ENCODE results near the gene LAMB1. TPM values are rescaled to one million over a fixed set of nuclear protein-coding genes. Genes with fewer than 3 reads are reported as not detected.

LAMB1 gene
- total and polyA plus RNA-seq, 2 of the 13 experiments (the other 11 are each of a cell fraction or from before 2014, with no cell fraction given) = 109 to 124 TPM

GRCh38 chr7:107995184-107996071, 7.5 kb downstream of the LAMB1 start (continued):
- TF ChIP-seq THAP9 (CRISPR knock-in tag; IDR thresholded peaks at IDR 0.05; ENCODE audit: borderline replicate concordance) (no peak), PREB (CRISPR knock-in tag; IDR thresholded peaks at IDR 0.05) (no peak), THYN1 (CRISPR knock-in tag; IDR thresholded peaks at IDR 0.05; ENCODE audit: borderline replicate concordance, low read depth) (no peak), TARDBP (CRISPR knock-in tag; IDR thresholded peaks at IDR 0.05) (peak; percentile 58; the same call in 1 of the 2 replicates), NBN (conservative IDR thresholded peaks at IDR 0.05) (no peak), ZNF740 (CRISPR knock-in tag; IDR thresholded peaks at IDR 0.05) (no peak), ISX (CRISPR knock-in tag; conservative IDR thresholded peaks at IDR 0.05) (no peak), SOX6 (IDR thresholded peaks at IDR 0.05) (no peak), SOX6 (CRISPR knock-in tag; IDR thresholded peaks at IDR 0.05) (peak; percentile 67), ZNF7 (CRISPR knock-in tag; IDR thresholded peaks at IDR 0.05) (no peak), E2F5 (CRISPR knock-in tag; conservative IDR thresholded peaks at IDR 0.05) (no peak), KDM5B (CRISPR knock-in tag; IDR thresholded peaks at IDR 0.05; ENCODE audit: borderline replicate concordance) (no peak), GABPA (IDR thresholded peaks at IDR 0.05; ENCODE audit: low read depth, low read length) (no peak), GABPA (CRISPR knock-in tag; IDR thresholded peaks at IDR 0.05; ENCODE audit: low read depth) (no peak), ZFP36L2 (CRISPR knock-in tag; IDR thresholded peaks at IDR 0.05) (no peak), PPARG (CRISPR knock-in tag; conservative IDR thresholded peaks at IDR 0.05) (no peak; the same call in 1 of the 2 replicates), SKIL (CRISPR knock-in tag; IDR thresholded peaks at IDR 0.05; ENCODE audit: borderline replicate concordance) (no peak), FOSL2 (CRISPR knock-in tag; IDR thresholded peaks at IDR 0.05) (0 out of 2 replicates have a peak, but pooled peaks have one; percentile 50), ZNF34 (CRISPR knock-in tag; IDR thresholded peaks at IDR 0.05; ENCODE audit: borderline replicate concordance) (no peak), ZBTB44 (CRISPR knock-in tag; IDR thresholded peaks at IDR 0.05) (no peak), NFIB (CRISPR knock-in tag; IDR thresholded peaks at IDR 0.05; ENCODE audit: borderline replicate concordance) (no peak)

Measured in HepG2 (cell line).